IPS DF 6.9 (cell line): ENCODE results near the gene PDCD2.
"Not testable (repeated sequence)": the region's sequence is repeated elsewhere in the genome, so short reads cannot be mapped to it uniquely, and the experiment has no call there.

Experiments used
- DNase-seq: peaks from one replicate; pipeline ENCODE4 v3.0.0-alpha.2; 2013; ENCODE audit warnings: low read depth, low spot score
- H3K27ac ChIP-seq: one replicate; pipeline ENCODE4 v1.5.1; 2013; ENCODE audit warnings: low read length, control low read depth
- H3K27me3 ChIP-seq: 2 replicates; pipeline ENCODE4 v1.6.1; 2013; ENCODE audit warnings: mild to moderate bottlenecking, low read length; ENCODE audit not compliant: control insufficient read depth, insufficient read depth
- H3K36me3 ChIP-seq: 2 replicates; pipeline ENCODE4 v1.6.1; 2013; ENCODE audit warnings: low read length; ENCODE audit not compliant: control insufficient read depth, insufficient read depth
- H3K4me1 ChIP-seq: 2 replicates; pipeline ENCODE4 v1.6.1; 2013; ENCODE audit warnings: low read length; ENCODE audit not compliant: control insufficient read depth, insufficient read depth
- H3K4me3 ChIP-seq: 2 replicates; pipeline ENCODE4 v1.5.1; 2013; ENCODE audit warnings: mild to moderate bottlenecking, low read length
- H3K9me3 ChIP-seq: 2 replicates; pipeline ENCODE4 v1.6.1; 2013; ENCODE audit warnings: low read length, inconsistent platforms; ENCODE audit not compliant: control insufficient read depth, insufficient read depth
- WGBS: extraction: QIAGEN DNeasy Blood & Tissue Kit; methylation state at CpG from one replicate; pipeline ENCODE4 v1.1.7; 2013; ENCODE audit warnings: mixed read lengths, missing lambda C conversion rate; ENCODE audit not compliant: insufficient read length, insufficient coverage; 5-methylcytosine and 5-hydroxymethylcytosine counted together

Gene PDCD2

DNA sequence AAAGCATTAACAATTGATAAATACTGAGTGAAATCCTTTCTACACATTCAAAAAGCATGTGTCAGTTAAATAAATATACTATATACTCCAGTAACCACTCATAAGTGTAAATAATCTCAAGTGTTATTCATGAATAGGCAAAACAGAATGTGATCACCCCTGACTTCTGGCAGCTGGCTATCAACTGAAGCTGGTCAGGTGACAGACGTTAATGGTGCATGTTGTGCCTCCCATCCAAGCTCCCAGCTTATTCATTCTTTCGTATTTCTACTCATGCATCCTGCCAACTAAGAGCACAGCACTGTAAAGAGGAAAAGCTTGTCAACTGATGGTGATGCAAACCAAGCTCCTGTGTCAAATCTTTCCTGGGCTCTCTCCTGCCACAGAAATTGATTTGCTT, 39.0 kb downstream of the PDCD2 start:
- Histone ChIP-seq H3K36me3 (peaks cover 23% of the 10 kb centered on the region; the same call in 1 of the 2 replicates), H3K27me3 (no peaks in the 10 kb centered on the region), H3K4me1 (no peaks in the 10 kb centered on the region), H3K9me3 (no peaks in the 10 kb centered on the region), H3K27ac (no peak overlapping the region), H3K4me3 (no peak overlapping the region)
- no peak for DNase-seq
- no CpG with 5 or more reads among the region's 2 CpGs for WGBS

DNA sequence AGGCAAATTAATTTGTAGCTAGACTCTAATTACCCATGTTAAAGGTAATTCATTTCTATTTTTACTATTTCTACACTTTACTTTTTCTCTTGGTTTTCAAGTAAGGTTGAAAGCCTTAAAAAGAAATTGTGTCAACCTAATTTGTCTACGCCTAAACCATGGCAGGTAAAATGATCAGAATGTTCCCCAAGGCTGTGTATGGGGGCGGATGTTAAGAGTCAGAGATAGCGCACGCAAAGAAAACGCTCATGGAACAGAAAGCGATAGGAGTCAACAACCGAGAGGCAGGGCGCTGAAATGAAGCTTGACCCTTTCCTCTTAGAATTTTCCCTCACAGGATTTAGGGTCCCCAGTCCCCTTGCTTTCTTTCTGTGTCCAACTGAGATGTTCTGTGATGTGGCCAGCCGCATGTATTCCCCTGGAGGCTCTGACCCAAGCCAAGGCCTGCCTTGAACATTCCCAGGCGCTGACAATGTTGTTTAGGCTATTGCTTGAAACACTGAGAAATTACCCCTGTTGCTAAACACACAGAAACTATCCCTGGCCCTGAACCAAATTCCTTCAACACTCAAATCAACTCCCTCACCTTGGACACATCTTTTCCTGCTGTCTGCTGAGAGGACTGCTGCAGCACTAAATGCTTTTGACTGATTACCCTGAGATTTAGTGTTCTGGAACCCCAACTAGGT, 42.3 kb downstream of the PDCD2 start:
- WGBS = no CpG with 5 or more reads among the region's 10 CpGs
- no peak for DNase-seq
- Histone ChIP-seq H3K27ac (no peak overlapping the region), H3K4me3 (no peak overlapping the region), H3K27me3 (no peaks in the 10 kb centered on the region), H3K36me3 (peaks cover 28% of the 10 kb centered on the region; the same call in 1 of the 2 replicates), H3K9me3 (no peaks in the 10 kb centered on the region), H3K4me1 (no peaks in the 10 kb centered on the region)

DNA sequence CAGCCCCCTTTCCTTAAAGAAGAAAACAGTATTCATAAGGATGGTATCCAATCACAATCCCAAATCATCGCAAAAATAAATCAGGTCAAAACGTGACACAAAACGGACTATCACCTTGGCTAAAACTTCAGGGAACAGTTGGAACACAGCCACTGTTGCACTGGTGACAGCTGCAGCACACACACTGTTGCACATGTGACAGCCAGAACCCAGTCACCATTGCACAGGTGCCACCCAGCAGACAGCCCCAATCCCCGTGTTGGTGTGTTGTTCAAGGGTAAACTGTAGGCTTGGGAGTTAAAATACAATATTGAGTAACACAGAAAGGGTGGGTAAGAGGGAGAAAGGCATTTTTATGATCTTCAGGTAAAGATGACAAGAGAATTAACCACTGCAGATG, 47.1 kb downstream of the PDCD2 start:
- WGBS = no CpG with 5 or more reads among the region's 4 CpGs
- Histone ChIP-seq H3K36me3 (peaks cover 29% of the 10 kb centered on the region; the same call in 1 of the 2 replicates), H3K9me3 (no peaks in the 10 kb centered on the region), H3K27ac (no peak overlapping the region), H3K27me3 (no peaks in the 10 kb centered on the region), H3K4me3 (no peak overlapping the region), H3K4me1 (no peaks in the 10 kb centered on the region)
- DNase-seq = no peak

DNA sequence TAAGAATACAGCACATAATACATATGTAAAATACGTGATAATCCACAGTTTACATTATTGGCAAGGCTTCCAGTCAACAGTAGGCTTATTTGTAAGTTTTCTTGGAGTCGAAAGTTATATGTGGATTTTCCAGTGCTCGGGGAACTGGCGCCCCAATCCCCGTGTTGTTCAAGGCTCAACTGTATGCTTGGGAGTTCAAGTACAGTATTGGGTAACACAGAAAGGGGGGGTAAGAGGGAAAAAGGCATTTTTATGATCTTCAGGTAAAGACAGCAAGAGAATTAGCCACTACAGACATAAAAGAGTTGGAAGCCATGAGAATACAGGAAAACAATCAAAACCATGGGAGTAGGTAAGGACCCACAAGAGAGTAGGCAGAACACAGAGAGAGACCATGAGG, 47.8 kb downstream of the PDCD2 start:
- Histone ChIP-seq H3K4me3 (no peak overlapping the region), H3K36me3 (peaks cover 25% of the 10 kb centered on the region; the same call in 1 of the 2 replicates), H3K4me1 (no peaks in the 10 kb centered on the region), H3K9me3 (no peaks in the 10 kb centered on the region), H3K27me3 (no peaks in the 10 kb centered on the region), H3K27ac (no peak overlapping the region)
- DNase-seq = no peak
- no CpG with 5 or more reads among the region's 5 CpGs for WGBS

DNA sequence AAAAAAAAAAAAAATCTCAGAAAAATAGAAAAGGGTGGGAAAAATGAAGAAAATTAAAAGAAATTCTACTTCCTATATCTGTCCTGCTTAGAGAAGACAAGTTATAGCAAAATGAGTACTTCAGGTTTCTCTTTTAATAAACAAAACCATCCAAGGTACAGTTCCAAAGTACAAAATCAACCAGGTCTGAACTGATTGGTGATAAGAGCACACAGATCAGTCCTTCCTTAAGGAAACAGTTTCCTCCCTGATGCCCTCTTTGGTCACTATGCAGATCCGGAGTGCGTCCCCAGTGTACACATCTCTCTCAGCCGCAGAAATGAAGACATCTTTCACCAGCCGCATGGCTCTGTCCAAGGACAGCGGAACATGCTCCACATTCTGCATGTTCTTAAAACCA, 49.4 kb downstream of the PDCD2 start:
- Histone ChIP-seq H3K9me3 (no peaks in the 10 kb centered on the region), H3K27ac (no peak overlapping the region), H3K36me3 (peaks cover 23% of the 10 kb centered on the region; the same call in 1 of the 2 replicates), H3K4me3 (no peak overlapping the region), H3K4me1 (no peaks in the 10 kb centered on the region), H3K27me3 (no peaks in the 10 kb centered on the region)
- no CpG with 5 or more reads among the region's 5 CpGs for WGBS
- no peak for DNase-seq

DNA sequence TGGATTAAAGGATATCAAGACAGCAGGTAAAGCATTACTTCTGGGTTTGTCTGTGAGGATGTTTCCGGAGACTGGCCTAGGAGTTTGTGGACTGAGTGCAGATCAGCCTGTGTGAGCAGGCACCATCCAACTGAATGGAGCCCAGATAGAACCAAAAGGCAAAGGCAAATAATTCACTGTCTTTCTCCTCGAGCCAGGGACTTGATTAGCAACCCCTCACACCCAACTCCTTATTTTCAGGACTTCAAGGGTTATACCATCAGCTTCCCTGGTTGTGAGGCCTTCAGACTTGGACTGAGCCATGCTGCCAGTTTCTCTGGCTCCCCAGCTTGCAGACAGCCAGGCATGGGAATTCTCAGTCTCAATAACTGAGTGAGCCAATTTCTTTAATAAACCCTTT, 50.6 kb downstream of the PDCD2 start:
- WGBS = no CpG with 5 or more reads among the region's 2 CpGs
- Histone ChIP-seq H3K27me3 (no peaks in the 10 kb centered on the region), H3K9me3 (no peaks in the 10 kb centered on the region), H3K4me3 (no peak overlapping the region), H3K4me1 (no peaks in the 10 kb centered on the region), H3K36me3 (peaks cover 22% of the 10 kb centered on the region; the same call in 1 of the 2 replicates), H3K27ac (no peak overlapping the region)
- DNase-seq = no peak

DNA sequence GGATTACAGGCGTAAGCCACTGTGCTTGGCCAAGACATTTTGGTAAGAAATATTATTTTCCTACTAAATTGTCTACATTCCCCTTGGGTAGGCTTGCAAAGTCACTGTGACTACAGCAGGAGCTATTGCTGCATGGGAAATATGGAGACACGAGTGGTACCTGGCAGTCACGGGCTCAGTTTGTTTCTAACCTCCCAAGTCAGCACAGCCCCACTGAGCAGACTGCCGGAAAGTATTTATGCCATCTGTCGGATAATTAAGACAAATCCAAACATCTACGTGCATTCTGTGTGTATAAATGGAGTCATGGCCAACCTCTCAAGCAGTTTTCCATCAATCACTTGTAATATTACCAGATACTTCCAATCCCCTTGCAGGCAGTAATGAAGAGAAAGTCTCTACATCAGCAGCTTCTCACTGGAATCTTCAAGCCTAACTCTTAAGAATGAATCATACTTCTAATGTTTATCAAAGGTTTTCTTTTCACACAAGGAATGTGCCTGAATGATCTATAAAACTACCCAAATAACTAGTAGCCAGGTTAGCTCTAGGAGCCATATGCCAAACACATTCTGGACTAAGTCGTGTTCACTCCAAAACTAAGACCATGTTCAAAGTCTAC, 51.5 kb downstream of the PDCD2 start:
- no peaks in the 10 kb centered on the region for H3K9me3 ChIP-seq
- no peak overlapping the region for H3K4me3 ChIP-seq
- no CpG with 5 or more reads among the region's 7 CpGs for WGBS
- H3K36me3 ChIP-seq = peaks cover 22% of the 10 kb centered on the region; the same call in 1 of the 2 replicates
- no peak overlapping the region for H3K27ac ChIP-seq
- DNase-seq = no peak
- H3K4me1 ChIP-seq = no peaks in the 10 kb centered on the region
- no peaks in the 10 kb centered on the region for H3K27me3 ChIP-seq

DNA sequence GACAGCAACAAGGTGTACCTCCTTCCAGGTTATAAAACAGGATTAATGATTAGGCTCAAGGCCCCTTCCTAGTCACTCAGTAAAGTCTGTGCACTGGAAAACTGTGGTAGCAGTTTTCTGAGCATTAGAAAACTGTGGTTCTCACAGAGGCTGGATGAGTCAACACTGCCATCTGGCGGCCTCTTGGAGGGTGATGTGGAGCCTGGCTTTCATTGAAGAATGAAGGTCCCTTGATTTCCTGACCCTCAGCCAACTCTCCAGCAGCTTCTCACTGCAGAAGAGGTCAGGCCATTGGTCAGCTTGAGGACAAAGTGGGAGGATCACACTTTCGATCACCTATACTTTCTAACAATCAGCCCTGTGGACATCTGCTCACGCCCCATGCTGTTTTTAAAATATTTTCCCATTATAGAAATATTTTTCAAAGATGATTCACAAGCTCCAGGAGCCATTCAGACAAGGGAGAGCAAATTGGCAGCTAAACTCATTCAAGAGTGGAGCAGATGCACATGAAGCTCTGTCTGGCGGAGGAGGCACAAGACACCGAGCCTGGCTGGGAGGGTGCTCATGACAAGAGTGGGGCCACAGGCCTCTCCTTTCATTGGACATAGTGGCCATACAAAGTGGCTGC, 54.5 kb downstream of the PDCD2 start:
- no peak for DNase-seq
- WGBS = no CpG with 5 or more reads among the region's 5 CpGs

DNA sequence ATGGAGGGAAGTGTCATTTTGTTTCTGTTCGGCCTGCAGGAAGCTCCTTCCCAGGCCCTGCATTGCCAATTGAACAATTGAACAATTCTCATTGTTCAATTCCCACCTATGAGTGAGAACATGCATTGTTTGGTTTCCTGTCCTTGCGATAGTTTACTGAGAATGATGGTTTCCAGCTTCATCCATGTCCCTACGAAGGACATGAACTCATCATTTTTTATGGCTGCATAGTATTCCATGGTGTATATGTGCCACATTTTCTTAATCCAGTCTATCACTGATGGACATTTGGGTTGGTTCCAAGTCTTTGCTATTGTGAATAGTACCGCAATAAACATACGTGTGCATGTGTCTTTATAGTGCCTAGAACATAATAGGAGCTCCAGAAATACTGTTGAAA, 56.4 kb downstream of the PDCD2 start:
- not testable (repeated sequence) for H3K36me3 ChIP-seq, H3K4me3 ChIP-seq, H3K27me3 ChIP-seq, H3K4me1 ChIP-seq, H3K9me3 ChIP-seq, H3K27ac ChIP-seq, DNase-seq
- WGBS = no CpG with 5 or more reads among the region's 5 CpGs

More for the DNA sequence above, 54.5 kb downstream of the PDCD2 start:
- Histone ChIP-seq H3K9me3 (no peaks in the 10 kb centered on the region), H3K27ac (no peak overlapping the region), H3K4me3 (no peak overlapping the region), H3K4me1 (no peaks in the 10 kb centered on the region), H3K36me3 (peaks cover 5% of the 10 kb centered on the region; the same call in 1 of the 2 replicates), H3K27me3 (0 out of 2 replicates have a peak, but pooled peaks cover under 1% of the 10 kb centered on the region)

DNA sequence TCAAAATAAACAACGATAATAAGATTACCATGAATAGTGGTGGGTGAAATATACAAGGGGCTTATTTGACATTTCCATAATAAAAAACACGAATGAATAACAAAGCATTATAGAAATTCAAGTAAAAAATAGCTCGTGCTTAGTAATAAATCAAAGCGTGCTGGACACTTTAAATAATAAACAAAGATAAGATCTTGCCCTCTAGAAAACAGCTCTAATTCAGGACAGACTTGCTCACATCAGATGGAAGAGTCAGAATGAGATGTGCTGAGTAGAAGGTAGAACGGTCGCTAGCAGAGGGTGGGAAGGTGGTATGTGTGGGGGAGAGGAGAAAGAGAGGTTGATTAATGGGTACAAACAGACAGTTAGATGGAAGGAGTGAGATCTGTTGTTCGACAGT, 58.6 kb downstream of the PDCD2 start:
- no peak overlapping the region for H3K27ac ChIP-seq
- H3K36me3 ChIP-seq = no peaks in the 10 kb centered on the region
- no peak overlapping the region for H3K4me3 ChIP-seq
- H3K9me3 ChIP-seq = no peaks in the 10 kb centered on the region
- DNase-seq = no peak
- H3K27me3 ChIP-seq = 0 out of 2 replicates have a peak, but pooled peaks cover 1% of the 10 kb centered on the region
- 100% methylated on average over 2 of the region's 7 CpGs for WGBS
- no peaks in the 10 kb centered on the region for H3K4me1 ChIP-seq
